Testis (tissue), 2 donors: ENCODE data around the gene SLC25A45.

Source experiments
- POLR2A ChIP-seq: fragments of 450-650 bp; IDR thresholded peaks from one replicate; pipeline ENCODE4 v1.6.1; 2017; ENCODE audit warnings: antibody characterized with exemption, mild to moderate bottlenecking, moderate library complexity
- TF ChIP-seq, protein P1 (sequence below), 3 experiments: fragments of 450-650 bp in 2 of 3; fragments of 200-600 bp in 1 of 3; sonication (generic) in 1 of 3; IDR thresholded peaks; one replicate each; pipeline ENCODE4 v1.5.1; 2016 to 2019; ENCODE audit warnings: antibody characterized with exemption in 3 of 3, mild to moderate bottlenecking in 2 of 3, moderate library complexity in 1 of 3

DNA sequence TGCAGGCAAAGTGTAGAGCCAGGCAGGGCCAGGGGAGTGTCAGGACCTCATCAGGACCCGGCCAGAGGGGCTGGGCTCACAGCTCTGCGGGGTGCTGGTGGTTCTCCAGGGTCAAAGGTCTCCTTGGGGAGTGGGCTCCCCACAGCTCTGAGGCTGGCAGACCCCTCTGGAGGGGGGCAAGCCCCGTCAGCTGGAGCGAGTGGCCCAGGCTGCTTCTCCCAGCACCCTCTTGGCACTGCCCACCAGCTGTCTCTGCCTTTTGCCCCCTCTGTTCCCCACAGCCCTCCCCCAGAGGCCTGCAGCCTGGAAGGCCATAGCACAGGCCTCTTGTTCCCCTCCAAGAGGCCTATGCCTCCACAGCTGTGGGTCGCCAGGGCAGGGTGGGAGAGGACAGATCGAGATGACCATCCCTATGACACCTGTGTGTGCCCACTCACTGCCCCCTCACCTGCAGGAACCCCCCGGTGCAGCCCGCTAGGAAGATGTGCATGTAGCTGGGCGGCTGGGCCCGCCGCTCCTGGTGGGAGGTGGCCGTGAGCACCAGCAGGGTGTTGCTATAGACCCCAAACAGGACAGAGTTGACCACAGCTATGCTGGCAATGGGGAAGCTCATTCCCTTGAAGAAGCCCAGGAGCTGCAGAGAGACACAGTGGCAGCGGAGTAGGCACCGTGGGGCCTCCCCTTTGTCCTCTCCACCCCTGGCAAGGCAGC, 3.4 kb downstream of the SLC25A45 start:
- TF ChIP-seq, protein P1, sequence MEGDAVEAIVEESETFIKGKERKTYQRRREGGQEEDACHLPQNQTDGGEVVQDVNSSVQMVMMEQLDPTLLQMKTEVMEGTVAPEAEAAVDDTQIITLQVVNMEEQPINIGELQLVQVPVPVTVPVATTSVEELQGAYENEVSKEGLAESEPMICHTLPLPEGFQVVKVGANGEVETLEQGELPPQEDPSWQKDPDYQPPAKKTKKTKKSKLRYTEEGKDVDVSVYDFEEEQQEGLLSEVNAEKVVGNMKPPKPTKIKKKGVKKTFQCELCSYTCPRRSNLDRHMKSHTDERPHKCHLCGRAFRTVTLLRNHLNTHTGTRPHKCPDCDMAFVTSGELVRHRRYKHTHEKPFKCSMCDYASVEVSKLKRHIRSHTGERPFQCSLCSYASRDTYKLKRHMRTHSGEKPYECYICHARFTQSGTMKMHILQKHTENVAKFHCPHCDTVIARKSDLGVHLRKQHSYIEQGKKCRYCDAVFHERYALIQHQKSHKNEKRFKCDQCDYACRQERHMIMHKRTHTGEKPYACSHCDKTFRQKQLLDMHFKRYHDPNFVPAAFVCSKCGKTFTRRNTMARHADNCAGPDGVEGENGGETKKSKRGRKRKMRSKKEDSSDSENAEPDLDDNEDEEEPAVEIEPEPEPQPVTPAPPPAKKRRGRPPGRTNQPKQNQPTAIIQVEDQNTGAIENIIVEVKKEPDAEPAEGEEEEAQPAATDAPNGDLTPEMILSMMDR (IDR thresholded peaks at IDR 0.05) = no peak
- TF ChIP-seq POLR2A = no peak
